ENCODE data around the gene RPTOR. TPM values are rescaled to one million over a fixed set of nuclear protein-coding genes. Genes with fewer than 3 reads are reported as not detected.
"Not testable (repeated sequence)": the region's sequence is repeated elsewhere in the genome, so short reads cannot be mapped to it uniquely, and the experiment has no call there.

The RPTOR gene
- total RNA-seq, 2 experiments from 2014 or later: 32.4 to 35.4 TPM

- Mint-ChIP-seq H3K4me3 (peak overlapping the region; percentile 58), H3K4me1 (ENCODE audit: low read depth) (peaks cover 87% of the 10 kb centered on the region), H3K9me3 (peaks cover 2% of the 10 kb centered on the region), H3K36me3 (ENCODE audit: low read depth) (peaks cover 37% of the 10 kb centered on the region), H3K27me3 (ENCODE audit: low read depth) (no peaks in the 10 kb centered on the region), H3K27ac (peak overlapping the region; percentile 94)
- peak; percentile 47 for DNase-seq
- intact Hi-C loops (cut with micrococcal nuclease): loop anchor here (1.0 to 10.0 kb wide), 7 partner anchors 8 to 304 kb away; no protein-coding TSS in a partner anchor
- CTCF ChIA-PET: interaction anchor here (0.6 to 2.2 kb wide), 10 partner anchors 10 to 66 kb away, joined by 3 to 9 read pairs (median 4); no protein-coding TSS in a partner anchor
Observed at GRCh38 chr17:80790981-80791742, 246.5 kb downstream of the RPTOR start.

GRCh38 chr17:80791758-80792284 lies 247.2 kb downstream of the RPTOR start:
- Mint-ChIP-seq H3K4me1 (ENCODE audit: low read depth) (peaks cover 87% of the 10 kb centered on the region), H3K4me3 (peak overlapping the region; percentile 58), H3K27me3 (ENCODE audit: low read depth) (no peaks in the 10 kb centered on the region), H3K36me3 (ENCODE audit: low read depth) (peaks cover 42% of the 10 kb centered on the region), H3K9me3 (peaks cover 2% of the 10 kb centered on the region), H3K27ac (peak overlapping the region; percentile 94)
- DNase-seq: peak; percentile 77
- CTCF ChIA-PET: interaction anchor here (0.6 to 2.2 kb wide), 9 partner anchors 11 to 65 kb away, joined by 3 to 9 read pairs (median 4); no protein-coding TSS in a partner anchor
- intact Hi-C loops (cut with micrococcal nuclease): loop anchor here (1.0 to 10.0 kb wide), 7 partner anchors 9 to 303 kb away; no protein-coding TSS in a partner anchor

- peak; percentile 5 for DNase-seq
- no peaks in the 10 kb centered on the region for H3K27me3 Mint-ChIP-seq (ENCODE audit: low read depth)
- H3K4me3 Mint-ChIP-seq: no peak overlapping the region
- H3K9me3 Mint-ChIP-seq: peaks cover 2% of the 10 kb centered on the region
- H3K27ac Mint-ChIP-seq: peak overlapping the region; percentile 94
- intact Hi-C loops (cut with micrococcal nuclease): loop anchor here (10.0 kb wide), 1 partner anchor 302 kb away; no protein-coding TSS in a partner anchor
- CTCF ChIA-PET: interaction anchor here (0.7 to 1.9 kb wide), 3 partner anchors 12 to 65 kb away, joined by 3 to 7 read pairs (median 3); no protein-coding TSS in a partner anchor
- peaks cover 41% of the 10 kb centered on the region for H3K36me3 Mint-ChIP-seq (ENCODE audit: low read depth)
- peaks cover 84% of the 10 kb centered on the region for H3K4me1 Mint-ChIP-seq (ENCODE audit: low read depth)
Observed at GRCh38 chr17:80792373-80792781, 247.7 kb downstream of the RPTOR start.

- Mint-ChIP-seq H3K27me3 (ENCODE audit: low read depth) (no peaks in the 10 kb centered on the region), H3K4me3 (no peak overlapping the region), H3K4me1 (ENCODE audit: low read depth) (peaks cover 75% of the 10 kb centered on the region), H3K9me3 (peaks cover under 1% of the 10 kb centered on the region), H3K36me3 (ENCODE audit: low read depth) (peaks cover 37% of the 10 kb centered on the region), H3K27ac (peak overlapping the region; percentile 80)
- intact Hi-C loops (cut with micrococcal nuclease): loop anchor here (10.0 kb wide), 1 partner anchor 301 kb away; no protein-coding TSS in a partner anchor
- CTCF ChIA-PET: interaction anchor here (1.0 to 1.9 kb wide), 3 partner anchors 9 to 69 kb away, joined by 3 to 7 read pairs (median 4); no protein-coding TSS in a partner anchor
- DNase-seq: no peak
Observed at GRCh38 chr17:80793421-80793820, 248.8 kb downstream of the RPTOR start.

GRCh38 chr17:80793851-80794267 lies 249.2 kb downstream of the RPTOR start:
- no peaks in the 10 kb centered on the region for H3K9me3 Mint-ChIP-seq
- H3K4me1 Mint-ChIP-seq (ENCODE audit: low read depth): peaks cover 71% of the 10 kb centered on the region
- no peaks in the 10 kb centered on the region for H3K27me3 Mint-ChIP-seq (ENCODE audit: low read depth)
- CTCF ChIA-PET: interaction anchor here (1.0 to 1.3 kb wide), 2 partner anchors 10 to 68 kb away, joined by 3 to 4 read pairs; no protein-coding TSS in a partner anchor
- intact Hi-C loops (cut with micrococcal nuclease): loop anchor here (10.0 kb wide), 1 partner anchor 301 kb away; no protein-coding TSS in a partner anchor
- no peak overlapping the region for H3K4me3 Mint-ChIP-seq
- peak overlapping the region; percentile 44 for H3K27ac Mint-ChIP-seq
- DNase-seq: no peak
- H3K36me3 Mint-ChIP-seq (ENCODE audit: low read depth): peaks cover 37% of the 10 kb centered on the region

- intact Hi-C loops (cut with micrococcal nuclease): loop anchor here (10.0 kb wide), 1 partner anchor 300 kb away; no protein-coding TSS in a partner anchor
- CTCF ChIA-PET: no interaction called here
- H3K36me3 Mint-ChIP-seq (ENCODE audit: low read depth): peaks cover 37% of the 10 kb centered on the region
Observed at GRCh38 chr17:80794281-80795089, 249.8 kb downstream of the RPTOR start.

GRCh38 chr17:80795090-80795580 lies 250.5 kb downstream of the RPTOR start:
- no peak overlapping the region for H3K4me3 Mint-ChIP-seq
- H3K36me3 Mint-ChIP-seq (ENCODE audit: low read depth): peaks cover 37% of the 10 kb centered on the region
- DNase-seq: no peak
- CTCF ChIA-PET: no interaction called here
- H3K27me3 Mint-ChIP-seq (ENCODE audit: low read depth): no peaks in the 10 kb centered on the region
- H3K9me3 Mint-ChIP-seq: no peaks in the 10 kb centered on the region
- H3K4me1 Mint-ChIP-seq (ENCODE audit: low read depth): peaks cover 61% of the 10 kb centered on the region
- intact Hi-C loops (cut with micrococcal nuclease): loop anchor here (10.0 kb wide), 1 partner anchor 300 kb away; no protein-coding TSS in a partner anchor
- no peak overlapping the region for H3K27ac Mint-ChIP-seq

More at GRCh38 chr17:80794281-80795089, 249.8 kb downstream of the RPTOR start:
- H3K27me3 Mint-ChIP-seq (ENCODE audit: low read depth): no peaks in the 10 kb centered on the region
- no peak overlapping the region for H3K27ac Mint-ChIP-seq
- H3K4me1 Mint-ChIP-seq (ENCODE audit: low read depth): peaks cover 68% of the 10 kb centered on the region
- no peak overlapping the region for H3K4me3 Mint-ChIP-seq
- DNase-seq: no peak
- H3K9me3 Mint-ChIP-seq: no peaks in the 10 kb centered on the region

- CTCF ChIA-PET: no interaction called here
- Mint-ChIP-seq H3K4me1 (ENCODE audit: low read depth) (peaks cover 55% of the 10 kb centered on the region), H3K27me3 (ENCODE audit: low read depth) (no peaks in the 10 kb centered on the region), H3K9me3 (no peaks in the 10 kb centered on the region), H3K27ac (peak overlapping the region; percentile 55), H3K36me3 (ENCODE audit: low read depth) (peaks cover 37% of the 10 kb centered on the region), H3K4me3 (no peak overlapping the region)
- no peak for DNase-seq
- intact Hi-C loops (cut with micrococcal nuclease): loop anchor here (10.0 kb wide), 1 partner anchor 299 kb away; no protein-coding TSS in a partner anchor
Observed at GRCh38 chr17:80795754-80796153, 251.1 kb downstream of the RPTOR start.

- DNase-seq: peak; percentile 58
- Mint-ChIP-seq H3K4me1 (ENCODE audit: low read depth) (peaks cover 49% of the 10 kb centered on the region), H3K27ac (peak overlapping the region; percentile 55), H3K4me3 (no peak overlapping the region), H3K36me3 (ENCODE audit: low read depth) (peaks cover 37% of the 10 kb centered on the region), H3K9me3 (no peaks in the 10 kb centered on the region), H3K27me3 (ENCODE audit: low read depth) (no peaks in the 10 kb centered on the region)
- CTCF ChIA-PET: no interaction called here
- intact Hi-C loops (cut with micrococcal nuclease): loop anchor here (10.0 kb wide), 1 partner anchor 298 kb away; no protein-coding TSS in a partner anchor
Observed at GRCh38 chr17:80796430-80796861, 251.8 kb downstream of the RPTOR start.

GRCh38 chr17:80797222-80797621 lies 252.6 kb downstream of the RPTOR start:
- Mint-ChIP-seq H3K36me3 (ENCODE audit: low read depth) (peaks cover 34% of the 10 kb centered on the region), H3K4me1 (ENCODE audit: low read depth) (peaks cover 43% of the 10 kb centered on the region)
- H3K27ac Mint-ChIP-seq; DNase-seq; H3K4me3 Mint-ChIP-seq; H3K27me3 Mint-ChIP-seq (ENCODE audit: low read depth); H3K9me3 Mint-ChIP-seq; CTCF ChIA-PET: not testable (repeated sequence)
- intact Hi-C loops (cut with micrococcal nuclease): loop anchor here (10.0 kb wide), 1 partner anchor 298 kb away; no protein-coding TSS in a partner anchor

- CTCF ChIA-PET: no interaction called here
- no peak overlapping the region for H3K4me3 Mint-ChIP-seq
- no peak for DNase-seq
- peaks cover 41% of the 10 kb centered on the region for H3K4me1 Mint-ChIP-seq (ENCODE audit: low read depth)
- no peaks in the 10 kb centered on the region for H3K27me3 Mint-ChIP-seq (ENCODE audit: low read depth)
- H3K9me3 Mint-ChIP-seq: no peaks in the 10 kb centered on the region
- no peak overlapping the region for H3K27ac Mint-ChIP-seq
- intact Hi-C loops (cut with micrococcal nuclease): loop anchor here (10.0 kb wide), 1 partner anchor 297 kb away; no protein-coding TSS in a partner anchor
- peaks cover 31% of the 10 kb centered on the region for H3K36me3 Mint-ChIP-seq (ENCODE audit: low read depth)
Observed at GRCh38 chr17:80797741-80798594, 253.3 kb downstream of the RPTOR start.

Measured in activated naive CD4-positive, alpha-beta T cell treated with anti-CD3 and anti-CD28 coated beads for 36 hours (primary cell).